GM12878 (cell line): ENCODE data around the gene SGIP1. TPM values are rescaled to one million over a fixed set of nuclear protein-coding genes. Genes with fewer than 3 reads are reported as not detected.

Experiments
- ATAC-seq: fragments of 200-7000 bp; cut with Tn5 transposase; 3 replicates; pipeline ENCODE4 v1.9.1; 2020; ENCODE audit warnings: mild to moderate bottlenecking, moderate library complexity
- BruUV-seq: library from RNA; stranded (reverse); fragments of 400-500 nt; replicated peaks from 2 replicates; lab custom pipeline; 2021; lab: Mats Ljungman, UMichigan
- CTCF ChIA-PET: fragments of 300-600 bp; sonication (Branson Sonifier 250); formaldehyde crosslinking; extraction: SDS; loops from one replicate; lab custom pipeline; 2021; ENCODE audit warnings: inconsistent platforms; lab: Yijun Ruan, JAX
- POLR2A ChIA-PET: fragments of 350-600 bp; formaldehyde crosslinking; extraction: SDS; loops from one replicate; lab custom pipeline; 2021; ENCODE audit warnings: inconsistent platforms; lab: Charles Lee
- RAD21 ChIA-PET: fragments of 300-600 bp; sonication (Branson Sonifier 250); formaldehyde crosslinking; loops from one replicate; lab custom pipeline; 2023; ENCODE audit warnings: antibody characterized with exemption; ENCODE audit not compliant: unreplicated experiment; lab: Charles Lee
- SMC1A ChIA-PET: fragments of 300-600 bp; sonication (Branson Sonifier 250); formaldehyde crosslinking; loops from one replicate; lab custom pipeline; 2023; ENCODE audit not compliant: unreplicated experiment, uncharacterized antibody; lab: Charles Lee
- DNase-seq: peaks from one replicate; pipeline ENCODE4 v3.0.0-alpha.2; 2011; ENCODE audit warnings: low read depth, low spot score
- FAIRE-seq: peaks from 3 replicates; lab custom pipeline; 2011; peaks lifted over from hg19 to GRCh38; lab: Jason Lieb, UNC
- H2AFZ ChIP-seq: 2 replicates; pipeline ENCODE4 v1.6.0; 2011; ENCODE audit warnings: low read depth, low read length, control low read depth; ENCODE audit not compliant: control insufficient read depth
- H3K27ac ChIP-seq: 2 replicates; pipeline ENCODE4 v1.5.1; 2011; ENCODE audit warnings: control low read depth; ENCODE audit not compliant: control insufficient read depth, insufficient read depth
- H3K27me3 ChIP-seq, 2 experiments: replicated peaks in 1 of 2; 2 replicates each; pipeline versions ENCODE4 v1.6.0 to v1.6.1; 2011; ENCODE audit warnings: low read length in 1 of 2; ENCODE audit not compliant: control insufficient read depth in 2 of 2, insufficient read depth in 2 of 2
- H3K36me3 ChIP-seq, 2 experiments: 2 replicates each; pipeline ENCODE4 v1.5.1; 2011; ENCODE audit warnings: low read length in 1 of 2; ENCODE audit not compliant: control insufficient read depth in 2 of 2, insufficient read depth in 2 of 2
- H3K4me1 ChIP-seq: 2 replicates; pipeline ENCODE4 v1.6.1; 2011; ENCODE audit warnings: mild to moderate bottlenecking, low read length, moderate library complexity, mixed read lengths; ENCODE audit not compliant: control insufficient read depth, insufficient read depth
- H3K4me2 ChIP-seq: 2 replicates; pipeline ENCODE4 v1.6.0; 2011; ENCODE audit warnings: control low read depth; ENCODE audit not compliant: control insufficient read depth, insufficient read depth
- H3K4me3 ChIP-seq: fragments of 200-600 bp; sonication (generic); 2 replicates; pipeline ENCODE4 v1.5.1; 2016
- H3K79me2 ChIP-seq: 2 replicates; pipeline ENCODE4 v1.6.0; 2011; ENCODE audit warnings: low read length; ENCODE audit not compliant: control insufficient read depth, insufficient read depth
- H3K9ac ChIP-seq: 2 replicates; pipeline ENCODE4 v1.8.0; 2011; ENCODE audit warnings: low read length, control low read depth, mixed read lengths; ENCODE audit not compliant: control insufficient read depth, insufficient read depth
- H3K9me3 ChIP-seq: replicated peaks from 3 replicates; pipeline ENCODE4 v1.5.1; 2011; ENCODE audit warnings: mild to moderate bottlenecking, low read length; ENCODE audit not compliant: control insufficient read depth, insufficient read depth
- H4K20me1 ChIP-seq: 2 replicates; pipeline ENCODE4 v1.6.0; 2011; ENCODE audit not compliant: control insufficient read depth, insufficient read depth
- ASH2L ChIP-seq: fragments of 300-600, 200-600 bp; sonication (generic); IDR thresholded peaks from 2 replicates; pipeline ENCODE4 v1.6.1; 2017; ENCODE audit warnings: low read depth, mild to moderate bottlenecking, borderline replicate concordance
- CBFB ChIP-seq: IDR thresholded peaks from 2 replicates; pipeline ENCODE4 v1.6.1; 2016; ENCODE audit warnings: antibody characterized with exemption, low read depth
- CHD1 ChIP-seq: IDR thresholded peaks from 2 replicates; pipeline ENCODE4 v1.6.1; 2012; ENCODE audit warnings: low read depth, low read length, improper control_type of control experiment
- HDAC6 ChIP-seq: fragments of 200-600 bp; sonication (generic); IDR thresholded peaks from one replicate; pipeline ENCODE4 v1.8.0; 2017; ENCODE audit warnings: antibody characterized with exemption; ENCODE audit not compliant: unreplicated experiment
- JUNB ChIP-seq: IDR thresholded peaks from 2 replicates; pipeline ENCODE4 v1.6.1; 2016; ENCODE audit warnings: antibody characterized with exemption, mild to moderate bottlenecking
- MEF2A ChIP-seq: IDR thresholded peaks from 2 replicates; pipeline ENCODE4 v1.6.1; 2011; ENCODE audit warnings: low read depth, mild to moderate bottlenecking, low read length, moderate library complexity; ENCODE audit not compliant: insufficient read depth
- PAX5 ChIP-seq: IDR thresholded peaks from 2 replicates; pipeline ENCODE4 v1.6.1; 2011; ENCODE audit warnings: low read depth, low read length, borderline replicate concordance
- POU2F2 ChIP-seq: IDR thresholded peaks from 3 replicates; pipeline ENCODE4 v1.6.1; 2011; ENCODE audit warnings: low read depth, mild to moderate bottlenecking, low read length, borderline replicate concordance
- SPI1 ChIP-seq: IDR thresholded peaks from 2 replicates; pipeline ENCODE4 v1.6.1; 2011; ENCODE audit warnings: low read depth, mild to moderate bottlenecking, low read length, moderate library complexity, borderline replicate concordance; ENCODE audit not compliant: insufficient read depth
- YY1 ChIP-seq: IDR thresholded peaks from 2 replicates; pipeline ENCODE4 v1.6.1; 2011; ENCODE audit warnings: low read depth, mild to moderate bottlenecking, low read length
- ZNF622 ChIP-seq: fragments of 450-650 bp; IDR thresholded peaks from 2 replicates; pipeline ENCODE4 v1.6.1; 2017; ENCODE audit warnings: mild to moderate bottlenecking, inconsistent platforms
- WGBS: methylation state at CpG from one replicate; pipeline ENCODE4 v1.1.6; 2016; ENCODE audit warnings: low lambda C conversion rate; ENCODE audit not compliant: insufficient replicate concordance, insufficient coverage; ENCODE audit errors: missing lambda C conversion rate; 5-methylcytosine and 5-hydroxymethylcytosine counted together
- in situ Hi-C: fragments of 300-500 bp; cut with MboI; formaldehyde crosslinking; loops from 9 replicates; pipeline ENCODE4 v1.14.3; 2018; ENCODE audit warnings: mixed read lengths
- intact Hi-C: fragments of 100-400 bp; cut with micrococcal nuclease; formaldehyde crosslinking; loops from one replicate; pipeline ENCODE4 v1.14.2; 2022; ENCODE audit not compliant: unreplicated experiment
- polyA plus RNA-seq, 11 experiments: library from polyadenylated mRNA; depleted of rRNA in 4 of 11; unstranded in 6 of 11; stranded (reverse) in 5 of 11; fragments of >200 nt; fragmentation: Nextera tagmentation in 4 of 11; fragmentation: Illumina TruSeq in 1 of 11; extraction: Ambion mirVana in 4 of 11; extraction: Trizol in 1 of 11; gene quantifications; 1 replicate in 1 of 11; 2 replicates in 10 of 11; pipeline versions ENCODE4 v1.2.1 to v1.2.3, GENCODE V29; 2011 to 2016; ENCODE audit warnings: inconsistent platforms in 2 of 11, missing spikeins in 2 of 11, low read depth in 1 of 11
- total RNA-seq, 4 experiments: library from RNA; depleted of rRNA in 3 of 4; stranded (reverse); fragments of >200 nt in 3 of 4; fragmentation: Illumina TruSeq in 1 of 4; extraction: Trizol in 1 of 4; gene quantifications; 2 replicates each; pipeline versions ENCODE4 v1.2.1 to v1.2.3, GENCODE V29; 2013 to 2021
- TF ChIP-seq, protein P1 (sequence below): fragments of 450-650 bp; formaldehyde crosslinking; IDR thresholded peaks from 2 replicates; pipeline ENCODE4 v1.5.0; 2022; ENCODE audit warnings: mild to moderate bottlenecking, missing genetic modification characterization

The SGIP1 gene
- total and polyA plus RNA-seq, 10 of the 15 experiments (the other 5 are each of a cell fraction or from before 2014, with no cell fraction given): 0.15 TPM; not detected in 9

DNA sequence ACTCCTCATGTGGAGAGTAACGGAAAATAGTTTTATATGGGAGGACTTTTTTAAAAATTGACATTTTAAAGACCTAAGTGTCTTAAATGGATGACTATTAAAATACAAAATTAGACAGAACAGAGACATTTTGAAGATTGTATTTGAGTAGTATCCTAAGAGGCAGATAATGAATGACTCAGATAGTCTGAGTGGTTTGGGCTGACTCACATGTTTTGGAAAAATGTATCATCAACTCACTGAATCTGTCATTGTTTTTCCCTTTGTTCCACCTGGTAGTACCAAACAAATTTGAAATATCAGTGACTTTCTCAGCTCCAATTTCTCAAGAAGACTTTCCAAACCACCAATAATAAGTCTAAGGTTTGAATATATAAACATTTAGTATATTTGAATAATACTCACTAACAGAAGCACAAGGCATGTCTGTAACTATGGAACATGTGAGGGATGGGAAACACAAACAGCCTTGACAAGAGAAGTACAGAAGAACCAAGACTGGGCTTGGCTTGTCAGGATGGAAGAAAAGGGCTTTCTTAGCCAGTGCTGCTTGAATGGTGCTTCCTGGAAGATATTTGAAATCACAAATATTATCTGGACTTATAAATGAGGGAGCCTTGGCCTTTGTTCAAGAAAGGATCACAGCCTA is 90.6 kb downstream of the SGIP1 start:
- CTCF ChIA-PET: no interaction called here
- RAD21 ChIA-PET: no interaction called here
- intact Hi-C loops (no loop called here), in situ Hi-C loops (no loop called here)
- H3K79me2 ChIP-seq: no peaks in the 10 kb centered on the region
- no peaks in the 10 kb centered on the region for H3K36me3 ChIP-seq
- no peak for DNase-seq
- no peak overlapping the region for H2AFZ ChIP-seq
- no peak overlapping the region for H3K9ac ChIP-seq
- ATAC-seq: no peak
- BruUV-seq: no TSS peak
- H3K9me3 ChIP-seq: no peaks in the 10 kb centered on the region; the same call in 2 of the 3 replicates
- no peak for FAIRE-seq
- H4K20me1 ChIP-seq: no peaks in the 10 kb centered on the region
- 0 out of 4 replicates have a peak, but pooled peaks cover 0 to 3% of the 10 kb centered on the region in 2 experiments for H3K27me3 ChIP-seq
- H3K4me2 ChIP-seq: no peak overlapping the region
- H3K4me3 ChIP-seq: no peak overlapping the region
- POLR2A ChIA-PET: no interaction called here
- SMC1A ChIA-PET: no interaction called here
- no peak overlapping the region for H3K27ac ChIP-seq
- no peaks in the 10 kb centered on the region for H3K4me1 ChIP-seq
- WGBS: 0% methylated on average over 1 of the region's 1 CpG
- TF ChIP-seq ZNF622 (no peak), HDAC6 (no peak), MEF2A (no peak), SPI1 (no peak), PAX5 (no peak), CHD1 (no peak), JUNB (no peak), POU2F2 (no peak), ASH2L (no peak), CBFB (no peak), YY1 (no peak)
- TF ChIP-seq, protein P1, sequence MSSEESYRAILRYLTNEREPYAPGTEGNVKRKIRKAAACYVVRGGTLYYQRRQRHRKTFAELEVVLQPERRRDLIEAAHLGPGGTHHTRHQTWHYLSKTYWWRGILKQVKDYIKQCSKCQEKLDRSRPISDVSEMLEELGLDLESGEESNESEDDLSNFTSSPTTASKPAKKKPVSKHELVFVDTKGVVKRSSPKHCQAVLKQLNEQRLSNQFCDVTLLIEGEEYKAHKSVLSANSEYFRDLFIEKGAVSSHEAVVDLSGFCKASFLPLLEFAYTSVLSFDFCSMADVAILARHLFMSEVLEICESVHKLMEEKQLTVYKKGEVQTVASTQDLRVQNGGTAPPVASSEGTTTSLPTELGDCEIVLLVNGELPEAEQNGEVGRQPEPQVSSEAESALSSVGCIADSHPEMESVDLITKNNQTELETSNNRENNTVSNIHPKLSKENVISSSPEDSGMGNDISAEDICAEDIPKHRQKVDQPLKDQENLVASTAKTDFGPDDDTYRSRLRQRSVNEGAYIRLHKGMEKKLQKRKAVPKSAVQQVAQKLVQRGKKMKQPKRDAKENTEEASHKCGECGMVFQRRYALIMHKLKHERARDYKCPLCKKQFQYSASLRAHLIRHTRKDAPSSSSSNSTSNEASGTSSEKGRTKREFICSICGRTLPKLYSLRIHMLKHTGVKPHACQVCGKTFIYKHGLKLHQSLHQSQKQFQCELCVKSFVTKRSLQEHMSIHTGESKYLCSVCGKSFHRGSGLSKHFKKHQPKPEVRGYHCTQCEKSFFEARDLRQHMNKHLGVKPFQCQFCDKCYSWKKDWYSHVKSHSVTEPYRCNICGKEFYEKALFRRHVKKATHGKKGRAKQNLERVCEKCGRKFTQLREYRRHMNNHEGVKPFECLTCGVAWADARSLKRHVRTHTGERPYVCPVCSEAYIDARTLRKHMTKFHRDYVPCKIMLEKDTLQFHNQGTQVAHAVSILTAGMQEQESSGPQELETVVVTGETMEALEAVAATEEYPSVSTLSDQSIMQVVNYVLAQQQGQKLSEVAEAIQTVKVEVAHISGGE (CRISPR knock-in tag): no peak
